K562 (cell line): ENCODE measurements around the gene ZNF521. TPM values are rescaled to one million over a fixed set of nuclear protein-coding genes. Genes with fewer than 3 reads are reported as not detected.

ENCODE experiments used
- ATF4 ChIP-seq: fragments of 450-650 bp; formaldehyde crosslinking; IDR thresholded peaks from 2 replicates; pipeline ENCODE4 v1.4.0; 2022; ENCODE audit warnings: mild to moderate bottlenecking, moderate library complexity
- HEY1 ChIP-seq: fragments of 250-450 bp; sonication (Bioruptor Pico); IDR thresholded peaks from 2 replicates; pipeline ENCODE4 v1.5.0; 2020; ENCODE audit warnings: mild to moderate bottlenecking, moderate library complexity, borderline replicate concordance
- SMARCB1 ChIP-seq: IDR thresholded peaks from 2 replicates; pipeline ENCODE4 v1.6.1; 2011; ENCODE audit warnings: improper control_type of control experiment, low read depth; ENCODE audit not compliant: insufficient read length
- ZBTB8A ChIP-seq: fragments of 450-650 bp; IDR thresholded peaks from 2 replicates; pipeline ENCODE4 v1.6.1; 2018; ENCODE audit warnings: mild to moderate bottlenecking, moderate library complexity; ENCODE audit not compliant: partially characterized antibody
- ZKSCAN3 ChIP-seq: fragments of 250-450 bp; sonication (Bioruptor Pico); IDR thresholded peaks from 2 replicates; pipeline ENCODE4 v1.4.0; 2020
- ZNF12 ChIP-seq: sonication (generic); formaldehyde crosslinking; IDR thresholded peaks from 2 replicates; pipeline ENCODE4 v1.4.0; 2020; ENCODE audit warnings: mild to moderate bottlenecking, missing genetic modification reagents
- ZNF263 ChIP-seq: sonication (generic); formaldehyde crosslinking; IDR thresholded peaks from 2 replicates; pipeline ENCODE4 v1.8.0; 2022; ENCODE audit warnings: mild to moderate bottlenecking, missing genetic modification reagents, borderline replicate concordance
- polyA plus RNA-seq, 8 experiments: library from polyadenylated mRNA; depleted of rRNA in 4 of 8; stranded (reverse) in 5 of 8; unstranded in 3 of 8; fragments of >200 nt; fragmentation: Nextera tagmentation in 2 of 8; fragmentation: Illumina TruSeq in 1 of 8; extraction: Ambion mirVana in 2 of 8; extraction: Trizol in 1 of 8; gene quantifications; 2 replicates each; pipeline versions ENCODE4 v1.2.1 to v1.2.3, GENCODE V29; 2011 to 2014; ENCODE audit warnings: inconsistent platforms in 1 of 8, missing spikeins in 1 of 8
- total RNA-seq, 7 experiments: library from RNA; depleted of rRNA in 6 of 7; stranded (reverse); fragments of >200 nt in 6 of 7; fragmentation: Illumina TruSeq in 2 of 7; extraction: Trizol in 2 of 7; gene quantifications; 2 replicates each; pipeline versions ENCODE4 v1.2.1 to v1.2.3, GENCODE V29; 2011 to 2021; ENCODE audit warnings: low replicate concordance in 1 of 7

ZNF521 gene
- total and polyA plus RNA-seq, 9 of the 15 experiments (the other 6 are each of a cell fraction or from before 2014, with no cell fraction given) = 1.2 to 5.8 (median 1.6) TPM

GRCh38 chr18:25016181-25016580 is 335.8 kb downstream of the ZNF521 start (continued):
- TF ChIP-seq ZBTB8A (no peak), ZNF263 (CRISPR knock-in tag) (no peak), SMARCB1 (no peak), ZKSCAN3 (CRISPR knock-in tag) (no peak), ATF4 (no peak), HEY1 (no peak), ZNF12 (CRISPR knock-in tag) (no peak)
